Caco-2 (cell line): ENCODE results near the gene RPL26. TPM values are rescaled to one million over a fixed set of nuclear protein-coding genes. Genes with fewer than 3 reads are reported as not detected.

Source experiments
- BruUV-seq: library from RNA; stranded (reverse); fragments of 400-500 nt; replicated peaks from 2 replicates; lab custom pipeline; 2021; lab: Mats Ljungman, UMichigan
- CTCF ChIA-PET: fragments of 300-600 bp; sonication (Branson Sonifier 250); formaldehyde crosslinking; loops from one replicate; lab custom pipeline; 2022; ENCODE audit warnings: antibody characterized with exemption; lab: Charles Lee
- POLR2A ChIA-PET: fragments of 300-600 bp; sonication (Branson Sonifier 250); formaldehyde crosslinking; loops from one replicate; lab custom pipeline; 2022; ENCODE audit warnings: antibody characterized with exemption; lab: Charles Lee
- DNase-seq, 2 experiments: peaks; one replicate each; pipeline versions ENCODE4 v3.0.0 to v3.0.0-alpha.2; 2020 to 2022
- H3K27me3 ChIP-seq: replicated peaks from 2 replicates; pipeline ENCODE4 v1.6.0; 2011; ENCODE audit warnings: low read length; ENCODE audit not compliant: control insufficient read depth, insufficient read depth
- H3K36me3 ChIP-seq: 2 replicates; pipeline ENCODE4 v1.5.1; 2011; ENCODE audit warnings: low read length; ENCODE audit not compliant: control insufficient read depth, insufficient read depth
- H3K4me1 ChIP-seq: fragments of 250-450 bp; sonication (Bioruptor Pico); 2 replicates; pipeline ENCODE4 v1.5.1; 2020; ENCODE audit warnings: mild to moderate bottlenecking
- H3K4me3 ChIP-seq: 2 replicates; pipeline ENCODE4 v1.5.1; 2011; ENCODE audit warnings: low read depth, mild to moderate bottlenecking, control low read depth, low read length
- H3K9me3 ChIP-seq: fragments of 250-450 bp; sonication (Bioruptor Pico); 2 replicates; pipeline ENCODE4 v1.5.1; 2020; ENCODE audit warnings: mild to moderate bottlenecking, moderate library complexity
- H3K27ac Mint-ChIP-seq: one replicate; pipeline ENCODE4 v1.8.0; 2022; ENCODE audit warnings: mixed read lengths; ENCODE audit not compliant: unreplicated experiment
- H3K27me3 Mint-ChIP-seq: one replicate; pipeline ENCODE4 v1.8.0; 2022; ENCODE audit warnings: mixed read lengths; ENCODE audit not compliant: insufficient read depth, unreplicated experiment
- H3K36me3 Mint-ChIP-seq: one replicate; pipeline ENCODE4 v1.8.0; 2022; ENCODE audit warnings: mild to moderate bottlenecking, mixed read lengths; ENCODE audit not compliant: insufficient read depth, unreplicated experiment
- H3K4me1 Mint-ChIP-seq: one replicate; pipeline ENCODE4 v1.8.0; 2022; ENCODE audit warnings: low read depth, mixed read lengths; ENCODE audit not compliant: unreplicated experiment
- H3K4me3 Mint-ChIP-seq: one replicate; pipeline ENCODE4 v1.8.0; 2022; ENCODE audit warnings: mild to moderate bottlenecking, moderate library complexity, mixed read lengths; ENCODE audit not compliant: unreplicated experiment
- H3K9me3 Mint-ChIP-seq: one replicate; pipeline ENCODE4 v1.8.0; 2022; ENCODE audit warnings: mixed read lengths; ENCODE audit not compliant: unreplicated experiment
- intact Hi-C: fragments of 100-400 bp; cut with micrococcal nuclease; formaldehyde crosslinking; loops from one replicate; pipeline ENCODE4 v1.10.0; 2022; ENCODE audit not compliant: unreplicated experiment
- total RNA-seq: library from RNA; stranded (reverse); gene quantifications from 2 replicates; pipeline ENCODE4 v1.2.3, GENCODE V29; 2022
- TF ChIP-seq, protein P1 (sequence below), 2 experiments: fragments of 200-600 bp in 1 of 2; IDR thresholded peaks; 1 replicate in 1 of 2; 2 replicates in 1 of 2; pipeline versions ENCODE4 v1.5.1 to v1.8.0; 2011 to 2022; ENCODE audit warnings: antibody characterized with exemption in 1 of 2, control low read depth in 1 of 2, inconsistent platforms in 1 of 2, low read depth in 1 of 2, low read length in 1 of 2, mild to moderate bottlenecking in 1 of 2, moderate library complexity in 1 of 2; ENCODE audit not compliant: insufficient read depth in 1 of 2, severe bottlenecking in 1 of 2, unreplicated experiment in 1 of 2

RPL26 gene
- total RNA-seq, 1 experiment from 2014 or later: 999 TPM

DNA sequence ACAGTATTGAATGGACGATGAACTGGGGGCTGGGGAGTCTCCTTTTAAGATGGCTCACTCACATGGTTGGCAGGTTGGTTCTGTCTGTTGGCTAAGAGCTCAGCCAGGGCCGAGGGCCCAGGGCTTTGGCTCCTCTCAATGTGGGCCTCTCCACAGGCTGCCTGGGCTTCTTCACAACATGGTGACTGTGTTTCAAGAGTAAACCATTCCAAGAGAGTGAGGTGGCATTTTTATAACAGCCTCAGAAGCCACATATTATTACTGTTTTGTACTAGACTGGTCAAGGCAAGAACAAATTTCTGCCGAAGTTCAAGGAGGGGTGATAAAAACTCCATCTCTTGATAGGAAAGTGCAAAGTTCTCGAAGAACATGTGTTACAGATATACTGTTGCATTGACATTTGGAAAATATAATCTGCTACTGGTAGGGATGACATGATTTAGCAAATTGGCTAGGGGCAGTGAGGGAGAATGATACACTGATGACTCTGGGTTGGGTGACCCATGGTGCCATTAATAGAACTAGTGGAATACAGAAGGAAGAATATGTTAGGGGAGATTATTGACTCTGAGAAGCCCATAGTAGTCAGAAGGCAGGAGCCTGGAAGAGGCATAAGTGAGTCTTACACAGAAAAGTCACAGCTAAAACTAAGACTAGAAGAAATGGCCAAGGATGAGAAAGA lies 20.2 kb downstream of the RPL26 start:
- BruUV-seq: no TSS peak
- intact Hi-C loops: no loop called here
- no peak for DNase-seq
- Mint-ChIP-seq H3K36me3 (no peaks in the 10 kb centered on the region), H3K4me1 (peaks cover 10% of the 10 kb centered on the region), H3K9me3 (no peaks in the 10 kb centered on the region), H3K27me3 (peaks cover 3% of the 10 kb centered on the region), H3K4me3 (no peak overlapping the region), H3K27ac (no peak overlapping the region)
- Histone ChIP-seq H3K27me3 (no peaks in the 10 kb centered on the region), H3K36me3 (no peaks in the 10 kb centered on the region), H3K9me3 (no peaks in the 10 kb centered on the region), H3K4me1 (no peaks in the 10 kb centered on the region), H3K4me3 (no peak overlapping the region)
- CTCF ChIA-PET: no interaction called here
- TF ChIP-seq, protein P1, sequence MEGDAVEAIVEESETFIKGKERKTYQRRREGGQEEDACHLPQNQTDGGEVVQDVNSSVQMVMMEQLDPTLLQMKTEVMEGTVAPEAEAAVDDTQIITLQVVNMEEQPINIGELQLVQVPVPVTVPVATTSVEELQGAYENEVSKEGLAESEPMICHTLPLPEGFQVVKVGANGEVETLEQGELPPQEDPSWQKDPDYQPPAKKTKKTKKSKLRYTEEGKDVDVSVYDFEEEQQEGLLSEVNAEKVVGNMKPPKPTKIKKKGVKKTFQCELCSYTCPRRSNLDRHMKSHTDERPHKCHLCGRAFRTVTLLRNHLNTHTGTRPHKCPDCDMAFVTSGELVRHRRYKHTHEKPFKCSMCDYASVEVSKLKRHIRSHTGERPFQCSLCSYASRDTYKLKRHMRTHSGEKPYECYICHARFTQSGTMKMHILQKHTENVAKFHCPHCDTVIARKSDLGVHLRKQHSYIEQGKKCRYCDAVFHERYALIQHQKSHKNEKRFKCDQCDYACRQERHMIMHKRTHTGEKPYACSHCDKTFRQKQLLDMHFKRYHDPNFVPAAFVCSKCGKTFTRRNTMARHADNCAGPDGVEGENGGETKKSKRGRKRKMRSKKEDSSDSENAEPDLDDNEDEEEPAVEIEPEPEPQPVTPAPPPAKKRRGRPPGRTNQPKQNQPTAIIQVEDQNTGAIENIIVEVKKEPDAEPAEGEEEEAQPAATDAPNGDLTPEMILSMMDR (IDR thresholded peaks at IDR 0.05; ENCODE audit: insufficient read depth in 1 of 2, low read depth in 1 of 2, low read length in 1 of 2, severe bottlenecking in 1 of 2, unreplicated experiment in 1 of 2): no peak
- POLR2A ChIA-PET: no interaction called here

DNA sequence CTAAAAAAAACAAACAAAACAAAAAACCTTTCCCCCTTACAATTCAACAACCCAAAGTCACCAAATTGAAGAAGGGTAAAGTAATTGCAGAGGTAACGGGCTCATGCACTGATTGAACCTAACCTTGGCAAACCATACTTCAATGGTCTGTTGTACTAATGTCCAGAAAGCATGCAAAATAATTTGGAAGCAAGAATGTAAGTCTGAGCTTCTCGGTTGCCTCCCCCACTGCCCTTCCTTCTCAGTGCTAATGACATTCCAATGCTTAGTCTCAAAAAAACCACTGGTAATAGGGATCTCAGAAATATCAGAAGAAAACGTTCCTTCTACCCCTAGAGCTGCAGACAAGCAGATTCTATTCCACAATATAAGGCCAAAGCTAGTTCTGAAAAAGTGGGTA lies 22.2 kb downstream of the RPL26 start:
- TF ChIP-seq, protein P1 (IDR thresholded peaks at IDR 0.05; ENCODE audit: insufficient read depth in 1 of 2, low read depth in 1 of 2, low read length in 1 of 2, severe bottlenecking in 1 of 2, unreplicated experiment in 1 of 2): no peak
- no TSS peak for BruUV-seq
- Mint-ChIP-seq H3K27me3 (peaks cover 3% of the 10 kb centered on the region), H3K36me3 (no peaks in the 10 kb centered on the region), H3K9me3 (no peaks in the 10 kb centered on the region), H3K4me3 (no peak overlapping the region), H3K27ac (no peak overlapping the region), H3K4me1 (peaks cover 10% of the 10 kb centered on the region)
- no peaks in the 10 kb centered on the region for H3K36me3 ChIP-seq
- H3K4me3 ChIP-seq: no peak overlapping the region
- no peak for DNase-seq
- ChIA-PET CTCF (no interaction called here), POLR2A (no interaction called here)
- H3K4me1 ChIP-seq: no peaks in the 10 kb centered on the region
- H3K9me3 ChIP-seq: no peaks in the 10 kb centered on the region
- H3K27me3 ChIP-seq: no peaks in the 10 kb centered on the region
- intact Hi-C loops: no loop called here

DNA sequence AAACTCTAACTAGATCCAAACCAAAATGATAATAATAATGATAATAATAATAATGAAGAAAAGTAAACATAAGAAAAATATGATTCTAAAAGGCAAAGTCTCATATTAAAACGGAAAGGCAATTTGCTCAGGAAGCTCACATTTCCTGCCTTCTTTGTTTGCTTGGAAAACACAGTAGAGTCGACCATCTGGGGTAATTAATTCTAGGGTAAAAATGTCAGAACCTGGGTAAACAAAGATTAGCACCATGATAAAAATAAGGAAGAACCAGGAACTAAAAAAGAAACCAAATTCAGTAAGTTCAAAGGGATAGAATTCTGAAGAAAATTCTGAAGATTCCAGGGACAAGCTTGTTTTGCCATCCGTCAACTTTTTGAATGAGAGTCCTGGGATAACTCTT lies 22.7 kb downstream of the RPL26 start:
- peaks cover 10% of the 10 kb centered on the region for H3K4me1 Mint-ChIP-seq
- H3K27me3 ChIP-seq: no peaks in the 10 kb centered on the region
- no peak for DNase-seq
- CTCF ChIA-PET: no interaction called here
- no peaks in the 10 kb centered on the region for H3K9me3 Mint-ChIP-seq
- no peak overlapping the region for H3K27ac Mint-ChIP-seq
- intact Hi-C loops: no loop called here
- no peaks in the 10 kb centered on the region for H3K4me1 ChIP-seq
- H3K4me3 Mint-ChIP-seq: no peak overlapping the region
- POLR2A ChIA-PET: no interaction called here
- no TSS peak for BruUV-seq
- no peaks in the 10 kb centered on the region for H3K36me3 Mint-ChIP-seq
- H3K4me3 ChIP-seq: no peak overlapping the region
- H3K9me3 ChIP-seq: no peaks in the 10 kb centered on the region
- peaks cover 3% of the 10 kb centered on the region for H3K27me3 Mint-ChIP-seq
- H3K36me3 ChIP-seq: no peaks in the 10 kb centered on the region
- TF ChIP-seq, protein P1 (IDR thresholded peaks at IDR 0.05; ENCODE audit: insufficient read depth in 1 of 2, low read depth in 1 of 2, low read length in 1 of 2, severe bottlenecking in 1 of 2, unreplicated experiment in 1 of 2): no peak
